HCT116 (cell line): ENCODE data around the gene THRA. TPM values are rescaled to one million over a fixed set of nuclear protein-coding genes. Genes with fewer than 3 reads are reported as not detected.

ENCODE experiments used
- ATAC-seq: fragments of 200-7000 bp; cut with Tn5 transposase; 2 replicates; pipeline ENCODE4 v1.9.1; 2020; ENCODE audit warnings: mild to moderate bottlenecking, moderate library complexity
- BruUV-seq: library from RNA; stranded (reverse); fragments of 400-500 nt; replicated peaks from 2 replicates; lab custom pipeline; 2021; lab: Mats Ljungman, UMichigan
- CTCF ChIA-PET: fragments of 300-600 bp; sonication (Branson Sonifier 250); formaldehyde crosslinking; loops from one replicate; lab custom pipeline; 2021; ENCODE audit warnings: antibody characterized with exemption; lab: Charles Lee
- POLR2A ChIA-PET: fragments of 300-600, 350-600 bp; sonication (Branson Sonifier 250); formaldehyde crosslinking; loops from one replicate; lab custom pipeline; 2021; ENCODE audit warnings: antibody characterized with exemption; lab: Charles Lee
- RAD21 ChIA-PET, 2 experiments: fragments of 300-600 bp; sonication (Branson Sonifier 250); formaldehyde crosslinking; loops; one replicate each; lab custom pipeline; 2023; ENCODE audit warnings: low total read pairs in 2 of 2; ENCODE audit not compliant: uncharacterized antibody in 2 of 2, unreplicated experiment in 2 of 2, low non-redundant PET in 1 of 2; lab: Charles Lee
- DNase-seq: peaks from one replicate; pipeline ENCODE4 v3.0.0-alpha.2; 2010; ENCODE audit warnings: low read depth, low spot score
- H2AFZ ChIP-seq: fragments of 200-600 bp; shearing (Covaris generic), sonication (generic); 2 replicates; pipeline ENCODE4 v1.6.1; 2017; ENCODE audit warnings: low read depth, mixed run types, mixed read lengths, antibody characterized with exemption, low read length; ENCODE audit not compliant: poor library complexity, severe bottlenecking
- H3K27ac ChIP-seq: 2 replicates; pipeline ENCODE4 v1.5.1; 2012; ENCODE audit warnings: low read depth, low read length
- H3K27me3 ChIP-seq: fragments of 200-600 bp; sonication (generic); 2 replicates; pipeline ENCODE4 v1.6.1; 2016; ENCODE audit warnings: mixed run types, low read length, mixed read lengths; ENCODE audit not compliant: insufficient read depth
- H3K36me3 ChIP-seq, 2 experiments: fragments of 200-500 bp in 1 of 2; fragments of 200-600 bp in 1 of 2; sonication (Bioruptor generic) in 1 of 2; sonication (generic) in 1 of 2; 2 replicates each; pipeline versions ENCODE4 v1.5.1 to v1.6.1; 2014 to 2016; ENCODE audit warnings: low read length in 2 of 2, inconsistent platforms in 1 of 2, mixed read lengths in 1 of 2, mixed run types in 1 of 2; ENCODE audit not compliant: insufficient read depth in 2 of 2, control insufficient read depth in 1 of 2
- H3K4me1 ChIP-seq, 2 experiments: fragments of 200-600 bp in 1 of 2; sonication (generic) in 1 of 2; 2 replicates each; pipeline versions ENCODE4 v1.5.1 to v1.6.1; 2012 to 2017; ENCODE audit warnings: low read length in 2 of 2, inconsistent platforms in 1 of 2, mild to moderate bottlenecking in 1 of 2, mixed read lengths in 1 of 2, mixed run types in 1 of 2, moderate library complexity in 1 of 2; ENCODE audit not compliant: insufficient read depth in 2 of 2, control insufficient read depth in 1 of 2
- H3K4me2 ChIP-seq: fragments of 200-600 bp; sonication (generic); 2 replicates; pipeline ENCODE4 v1.6.1; 2017; ENCODE audit warnings: mixed run types, low read length, mixed read lengths
- H3K4me3 ChIP-seq, 2 experiments: fragments of 200-600 bp in 1 of 2; sonication (generic) in 1 of 2; replicated peaks in 1 of 2; 2 replicates each; pipeline ENCODE4 v1.5.1; 2011 to 2016; ENCODE audit warnings: low read length in 2 of 2, control low read depth in 1 of 2, low read depth in 1 of 2, mild to moderate bottlenecking in 1 of 2, mixed read lengths in 1 of 2, mixed run types in 1 of 2
- H3K79me2 ChIP-seq: fragments of 200-600 bp; sonication (generic); 2 replicates; pipeline ENCODE4 v1.6.1; 2017; ENCODE audit warnings: mild to moderate bottlenecking, mixed run types, low read length, moderate library complexity, mixed read lengths; ENCODE audit not compliant: insufficient read depth
- H3K9ac ChIP-seq: fragments of 200-600 bp; sonication (generic); 2 replicates; pipeline ENCODE4 v1.6.1; 2016; ENCODE audit warnings: low read length, mixed read lengths
- H3K9me2 ChIP-seq: fragments of 200-600 bp; sonication (generic), shearing (Covaris generic); 2 replicates; pipeline ENCODE4 v1.6.1; 2017; ENCODE audit warnings: mixed run types, mild to moderate bottlenecking, moderate library complexity; ENCODE audit not compliant: insufficient read depth
- H3K9me3 ChIP-seq, 2 experiments: fragments of 200-500 bp in 1 of 2; fragments of 200-600 bp in 1 of 2; sonication (Bioruptor generic) in 1 of 2; sonication (generic) in 1 of 2; 2 replicates each; pipeline ENCODE4 v1.6.1; 2014 to 2017; ENCODE audit warnings: low read length in 2 of 2, mixed read lengths in 2 of 2, inconsistent platforms in 1 of 2, low read depth in 1 of 2, mild to moderate bottlenecking in 1 of 2, mixed run types in 1 of 2, moderate library complexity in 1 of 2; ENCODE audit not compliant: control insufficient read depth in 1 of 2, insufficient read depth in 1 of 2
- H4K20me1 ChIP-seq: fragments of 200-600 bp; sonication (generic), shearing (Covaris generic); 2 replicates; pipeline ENCODE4 v1.6.1; 2017; ENCODE audit warnings: mixed run types, mild to moderate bottlenecking, moderate library complexity; ENCODE audit not compliant: insufficient read depth
- ELF1 ChIP-seq: IDR thresholded peaks from 2 replicates; pipeline ENCODE4 v1.6.1; 2012; ENCODE audit warnings: low read depth, borderline replicate concordance
- EZH2phosphoT487 ChIP-seq: fragments of 200-600 bp; IDR thresholded peaks from 2 replicates; pipeline ENCODE4 v1.6.1; 2018; ENCODE audit warnings: antibody characterized with exemption, borderline replicate concordance
- MAX ChIP-seq: IDR thresholded peaks from 2 replicates; pipeline ENCODE4 v1.6.1; 2012
- POLR2AphosphoS5 ChIP-seq: IDR thresholded peaks from 2 replicates; pipeline ENCODE4 v1.6.1; 2011; ENCODE audit warnings: mild to moderate bottlenecking, low read depth, low read length, moderate library complexity
- RAD21 ChIP-seq: IDR thresholded peaks from 2 replicates; pipeline ENCODE4 v1.6.1; 2012; ENCODE audit warnings: low read depth, mild to moderate bottlenecking
- SIN3A ChIP-seq: IDR thresholded peaks from 2 replicates; pipeline ENCODE4 v1.6.1; 2012; ENCODE audit warnings: low read depth
- SP1 ChIP-seq: IDR thresholded peaks from 2 replicates; pipeline ENCODE4 v1.6.1; 2012; ENCODE audit warnings: low read depth
- SRF ChIP-seq: IDR thresholded peaks from 2 replicates; pipeline ENCODE4 v1.6.1; 2012; ENCODE audit warnings: low read depth
- TCF7L2 ChIP-seq: IDR thresholded peaks from 2 replicates; pipeline ENCODE4 v1.7.0; 2011; ENCODE audit warnings: borderline replicate concordance, inconsistent platforms; ENCODE audit not compliant: insufficient read depth, insufficient read length; ENCODE audit errors: extremely low read depth
- YY1 ChIP-seq: IDR thresholded peaks from 2 replicates; pipeline ENCODE4 v1.6.1; 2011; ENCODE audit warnings: low read length, low read depth, moderate library complexity, mild to moderate bottlenecking; ENCODE audit not compliant: insufficient replicate concordance; ENCODE audit errors: extremely low read depth
- ZBTB33 ChIP-seq: IDR thresholded peaks from 2 replicates; pipeline ENCODE4 v1.6.1; 2011; ENCODE audit warnings: mild to moderate bottlenecking, low read length, moderate library complexity; ENCODE audit not compliant: insufficient replicate concordance; ENCODE audit errors: extremely low read depth
- intact Hi-C: fragments of 100-400 bp; cut with micrococcal nuclease; formaldehyde crosslinking; loops from 2 replicates; pipeline ENCODE4 v1.10.0; 2022
- total RNA-seq: library from RNA; stranded (reverse); gene quantifications from one replicate; pipeline ENCODE4 v1.2.1, GENCODE V29; 2021; ENCODE audit not compliant: unreplicated experiment

THRA gene
- total RNA-seq, 1 experiment from 2014 or later: 23.3 TPM

GRCh38 chr17:40041196-40041595, 21.6 kb upstream of the THRA start (continued):
- TF ChIP-seq TCF7L2 (no peak), YY1 (no peak), RAD21 (no peak), SRF (no peak), POLR2AphosphoS5 (no peak)

GRCh38 chr17:40056379-40057015, 6.3 kb upstream of the THRA start:
- Histone ChIP-seq H3K36me3 (peaks cover 6% of the 10 kb centered on the region in 2 experiments; a peak in 3 of 4 replicates), H2AFZ (no peak overlapping the region), H3K9me3 (no peaks in the 10 kb centered on the region), H3K4me3 (no peak overlapping the region), H3K4me2 (no peak overlapping the region), H3K9me2 (no peaks in the 10 kb centered on the region), H3K9ac (no peak overlapping the region), H3K27ac (no peak overlapping the region), H3K4me1 (peaks cover 8 to 12% of the 10 kb centered on the region in 2 experiments; a peak in 3 of 4 replicates), H3K79me2 (peaks cover 14% of the 10 kb centered on the region), H3K27me3 (no peaks in the 10 kb centered on the region), H4K20me1 (no peaks in the 10 kb centered on the region)
- ATAC-seq (no peak), DNase-seq (no peak)
- intact Hi-C loops: no loop called here
- ChIA-PET POLR2A (interaction anchor here (1.3 kb wide), 1 partner anchor 43 kb away, joined by 4 read pairs; no protein-coding TSS in a partner anchor), CTCF (no interaction called here), RAD21 (no interaction called here)
- TF ChIP-seq ZBTB33 (no peak), SIN3A (no peak), POLR2AphosphoS5 (no peak), EZH2phosphoT487 (no peak), YY1 (no peak), ELF1 (no peak), MAX (no peak), SRF (no peak), SP1 (no peak)
- BruUV-seq: no TSS peak
